HCT116 (cell line): ENCODE measurements around the gene PILRA. TPM values are rescaled to one million over a fixed set of nuclear protein-coding genes. Genes with fewer than 3 reads are reported as not detected.

Source experiments
- ATAC-seq: fragments of 200-7000 bp; cut with Tn5 transposase; 2 replicates; pipeline ENCODE4 v1.9.1; 2020; ENCODE audit warnings: mild to moderate bottlenecking, moderate library complexity
- BruUV-seq: library from RNA; stranded (reverse); fragments of 400-500 nt; replicated peaks from 2 replicates; lab custom pipeline; 2021; lab: Mats Ljungman, UMichigan
- CTCF ChIA-PET: fragments of 300-600 bp; sonication (Branson Sonifier 250); formaldehyde crosslinking; loops from one replicate; lab custom pipeline; 2021; ENCODE audit warnings: antibody characterized with exemption; lab: Charles Lee
- POLR2A ChIA-PET: fragments of 300-600, 350-600 bp; sonication (Branson Sonifier 250); formaldehyde crosslinking; loops from one replicate; lab custom pipeline; 2021; ENCODE audit warnings: antibody characterized with exemption; lab: Charles Lee
- RAD21 ChIA-PET, 2 experiments: fragments of 300-600 bp; sonication (Branson Sonifier 250); formaldehyde crosslinking; loops; one replicate each; lab custom pipeline; 2023; ENCODE audit warnings: low total read pairs in 2 of 2; ENCODE audit not compliant: uncharacterized antibody in 2 of 2, unreplicated experiment in 2 of 2, low non-redundant PET in 1 of 2; lab: Charles Lee
- DNase-seq: peaks from one replicate; pipeline ENCODE4 v3.0.0-alpha.2; 2010; ENCODE audit warnings: low read depth, low spot score
- H2AFZ ChIP-seq: fragments of 200-600 bp; shearing (Covaris generic), sonication (generic); 2 replicates; pipeline ENCODE4 v1.6.1; 2017; ENCODE audit warnings: low read depth, mixed run types, mixed read lengths, antibody characterized with exemption, low read length; ENCODE audit not compliant: poor library complexity, severe bottlenecking
- H3K27ac ChIP-seq: 2 replicates; pipeline ENCODE4 v1.5.1; 2012; ENCODE audit warnings: low read depth, low read length
- H3K27me3 ChIP-seq: fragments of 200-600 bp; sonication (generic); 2 replicates; pipeline ENCODE4 v1.6.1; 2016; ENCODE audit warnings: mixed run types, low read length, mixed read lengths; ENCODE audit not compliant: insufficient read depth
- H3K36me3 ChIP-seq, 2 experiments: fragments of 200-500 bp in 1 of 2; fragments of 200-600 bp in 1 of 2; sonication (Bioruptor generic) in 1 of 2; sonication (generic) in 1 of 2; 2 replicates each; pipeline versions ENCODE4 v1.5.1 to v1.6.1; 2014 to 2016; ENCODE audit warnings: low read length in 2 of 2, inconsistent platforms in 1 of 2, mixed read lengths in 1 of 2, mixed run types in 1 of 2; ENCODE audit not compliant: insufficient read depth in 2 of 2, control insufficient read depth in 1 of 2
- H3K4me1 ChIP-seq, 2 experiments: fragments of 200-600 bp in 1 of 2; sonication (generic) in 1 of 2; 2 replicates each; pipeline versions ENCODE4 v1.5.1 to v1.6.1; 2012 to 2017; ENCODE audit warnings: low read length in 2 of 2, inconsistent platforms in 1 of 2, mild to moderate bottlenecking in 1 of 2, mixed read lengths in 1 of 2, mixed run types in 1 of 2, moderate library complexity in 1 of 2; ENCODE audit not compliant: insufficient read depth in 2 of 2, control insufficient read depth in 1 of 2
- H3K4me2 ChIP-seq: fragments of 200-600 bp; sonication (generic); 2 replicates; pipeline ENCODE4 v1.6.1; 2017; ENCODE audit warnings: mixed run types, low read length, mixed read lengths
- H3K4me3 ChIP-seq, 2 experiments: fragments of 200-600 bp in 1 of 2; sonication (generic) in 1 of 2; replicated peaks in 1 of 2; 2 replicates each; pipeline ENCODE4 v1.5.1; 2011 to 2016; ENCODE audit warnings: low read length in 2 of 2, control low read depth in 1 of 2, low read depth in 1 of 2, mild to moderate bottlenecking in 1 of 2, mixed read lengths in 1 of 2, mixed run types in 1 of 2
- H3K79me2 ChIP-seq: fragments of 200-600 bp; sonication (generic); 2 replicates; pipeline ENCODE4 v1.6.1; 2017; ENCODE audit warnings: mild to moderate bottlenecking, mixed run types, low read length, moderate library complexity, mixed read lengths; ENCODE audit not compliant: insufficient read depth
- H3K9ac ChIP-seq: fragments of 200-600 bp; sonication (generic); 2 replicates; pipeline ENCODE4 v1.6.1; 2016; ENCODE audit warnings: low read length, mixed read lengths
- H3K9me2 ChIP-seq: fragments of 200-600 bp; sonication (generic), shearing (Covaris generic); 2 replicates; pipeline ENCODE4 v1.6.1; 2017; ENCODE audit warnings: mixed run types, mild to moderate bottlenecking, moderate library complexity; ENCODE audit not compliant: insufficient read depth
- H3K9me3 ChIP-seq, 2 experiments: fragments of 200-500 bp in 1 of 2; fragments of 200-600 bp in 1 of 2; sonication (Bioruptor generic) in 1 of 2; sonication (generic) in 1 of 2; 2 replicates each; pipeline ENCODE4 v1.6.1; 2014 to 2017; ENCODE audit warnings: low read length in 2 of 2, mixed read lengths in 2 of 2, inconsistent platforms in 1 of 2, low read depth in 1 of 2, mild to moderate bottlenecking in 1 of 2, mixed run types in 1 of 2, moderate library complexity in 1 of 2; ENCODE audit not compliant: control insufficient read depth in 1 of 2, insufficient read depth in 1 of 2
- H4K20me1 ChIP-seq: fragments of 200-600 bp; sonication (generic), shearing (Covaris generic); 2 replicates; pipeline ENCODE4 v1.6.1; 2017; ENCODE audit warnings: mixed run types, mild to moderate bottlenecking, moderate library complexity; ENCODE audit not compliant: insufficient read depth
- ATF3 ChIP-seq: IDR thresholded peaks from 2 replicates; pipeline ENCODE4 v1.6.1; 2012
- CTCF ChIP-seq, 3 experiments: fragments of 200-600 bp in 1 of 3; sonication (generic) in 1 of 3; IDR thresholded peaks in 2 of 3; conservative IDR thresholded peaks in 1 of 3; 2 replicates each; pipeline ENCODE4 v1.5.1; 2012 to 2017; ENCODE audit warnings: low read depth in 2 of 3, low read length in 2 of 3, antibody characterized with exemption in 1 of 3, borderline replicate concordance in 1 of 3, control low read depth in 1 of 3, mild to moderate bottlenecking in 1 of 3, mixed read lengths in 1 of 3, mixed run types in 1 of 3, moderate library complexity in 1 of 3; ENCODE audit not compliant: insufficient read depth in 1 of 3
- ELF1 ChIP-seq: IDR thresholded peaks from 2 replicates; pipeline ENCODE4 v1.6.1; 2012; ENCODE audit warnings: low read depth, borderline replicate concordance
- JUND ChIP-seq: IDR thresholded peaks from 2 replicates; pipeline ENCODE4 v1.6.1; 2012
- POLR2A ChIP-seq: IDR thresholded peaks from 2 replicates; pipeline ENCODE4 v1.7.0; 2011; ENCODE audit warnings: borderline replicate concordance; ENCODE audit not compliant: insufficient read depth, insufficient read length; ENCODE audit errors: extremely low read depth
- POLR2AphosphoS5 ChIP-seq: IDR thresholded peaks from 2 replicates; pipeline ENCODE4 v1.6.1; 2011; ENCODE audit warnings: mild to moderate bottlenecking, low read depth, low read length, moderate library complexity
- TCF7L2 ChIP-seq: IDR thresholded peaks from 2 replicates; pipeline ENCODE4 v1.7.0; 2011; ENCODE audit warnings: borderline replicate concordance, inconsistent platforms; ENCODE audit not compliant: insufficient read depth, insufficient read length; ENCODE audit errors: extremely low read depth
- YY1 ChIP-seq: IDR thresholded peaks from 2 replicates; pipeline ENCODE4 v1.6.1; 2011; ENCODE audit warnings: low read length, low read depth, moderate library complexity, mild to moderate bottlenecking; ENCODE audit not compliant: insufficient replicate concordance; ENCODE audit errors: extremely low read depth
- ZFX ChIP-seq: fragments of 450-650 bp; IDR thresholded peaks from 2 replicates; pipeline ENCODE4 v1.6.1; 2017
- intact Hi-C: fragments of 100-400 bp; cut with micrococcal nuclease; formaldehyde crosslinking; loops from 2 replicates; pipeline ENCODE4 v1.10.0; 2022
- total RNA-seq: library from RNA; stranded (reverse); gene quantifications from one replicate; pipeline ENCODE4 v1.2.1, GENCODE V29; 2021; ENCODE audit not compliant: unreplicated experiment
- TF ChIP-seq, protein P1 (sequence below): IDR thresholded peaks from 2 replicates; pipeline ENCODE4 v1.6.1; 2011; ENCODE audit warnings: mild to moderate bottlenecking, low read length, moderate library complexity; ENCODE audit not compliant: insufficient replicate concordance; ENCODE audit errors: extremely low read depth

Gene PILRA
- total RNA-seq, 1 experiment from 2014 or later, result 1.8 TPM

DNA sequence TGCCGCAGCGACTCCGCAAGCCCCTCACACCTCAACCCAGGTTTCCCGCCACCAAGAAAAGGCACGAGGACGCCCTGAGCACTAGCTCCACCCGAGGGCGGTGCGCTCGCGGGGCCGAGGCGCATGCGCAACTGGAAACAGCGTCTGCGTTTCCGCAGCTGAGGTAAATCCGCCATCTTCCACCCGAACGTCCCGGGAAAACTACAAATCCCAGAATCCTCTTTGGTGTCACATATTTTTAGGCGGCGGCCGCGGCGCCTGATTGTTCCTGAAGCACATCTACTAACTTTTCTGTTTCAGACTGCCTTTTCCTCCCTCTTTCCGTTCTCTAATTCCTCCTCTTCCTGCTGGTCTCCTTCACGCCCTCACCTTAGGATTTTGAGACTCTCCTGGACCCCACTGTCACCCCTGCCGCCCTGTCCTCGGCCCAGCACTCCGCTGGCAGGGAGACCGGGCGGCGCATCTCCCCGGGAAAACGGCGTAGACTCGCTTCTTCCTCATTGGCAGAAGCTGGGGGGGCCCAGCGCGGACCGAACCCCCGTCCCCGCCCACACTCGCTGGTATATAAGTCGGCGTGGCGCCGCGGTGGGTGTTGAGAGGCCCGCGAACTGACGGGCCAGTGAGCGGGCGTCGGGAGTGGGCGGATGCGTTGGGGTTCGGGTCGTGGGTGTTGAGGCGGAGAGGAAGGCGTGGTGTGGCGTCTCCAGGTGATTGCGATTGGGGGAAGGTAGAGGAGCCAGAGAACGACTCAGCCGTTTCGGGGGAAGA is 55.1 kb downstream of the PILRA start, which contains the start of gene ZCWPW1:
TSS of gene ZCWPW1 (minus strand) at position 505 of the 768 bp plus-strand sequence. CDS start 8,054 bp downstream, outside the sequence.
- ChIA-PET POLR2A (interaction anchor here (0.7 to 2.5 kb wide), 28 partner anchors 8 to 447 kb away, joined by 3 to 15 read pairs (median 4); partner anchors contain the start of genes AGFG2, AP4M1, FBXO24 and LAMTOR4), CTCF (interaction anchor here (0.7 to 2.6 kb wide), 6 partner anchors 20 to 277 kb away, joined by 3 to 12 read pairs (median 4); partner anchors contain the start of genes POP7 and TSC22D4), RAD21 (interaction anchor here in 1 of 2 experiments (1.0 kb wide), 1 partner anchor 295 kb away, joined by 3 read pairs; no protein-coding TSS in a partner anchor)
- DNase-seq (peak; percentile 97), ATAC-seq (peak; percentile 65)
- peak within 1 kb of the TSS; percentile 89 for H3K9ac ChIP-seq
- TF ChIP-seq POLR2A (peak; percentile 99), POLR2AphosphoS5 (peak; percentile 99), YY1 (peak; percentile 92), ATF3 (no peak), TCF7L2 (peak; percentile 8), ELF1 (no peak), JUND (no peak), CTCF (IDR thresholded peaks at IDR 0.05 in 2 of 3, conservative IDR thresholded peaks at IDR 0.05 in 1 of 3; ENCODE audit: borderline replicate concordance in 1 of 3, insufficient read depth in 1 of 3, low read depth in 2 of 3, low read length in 2 of 3) (no peak), ZFX (peak; percentile 78)
- TF ChIP-seq, protein P1, sequence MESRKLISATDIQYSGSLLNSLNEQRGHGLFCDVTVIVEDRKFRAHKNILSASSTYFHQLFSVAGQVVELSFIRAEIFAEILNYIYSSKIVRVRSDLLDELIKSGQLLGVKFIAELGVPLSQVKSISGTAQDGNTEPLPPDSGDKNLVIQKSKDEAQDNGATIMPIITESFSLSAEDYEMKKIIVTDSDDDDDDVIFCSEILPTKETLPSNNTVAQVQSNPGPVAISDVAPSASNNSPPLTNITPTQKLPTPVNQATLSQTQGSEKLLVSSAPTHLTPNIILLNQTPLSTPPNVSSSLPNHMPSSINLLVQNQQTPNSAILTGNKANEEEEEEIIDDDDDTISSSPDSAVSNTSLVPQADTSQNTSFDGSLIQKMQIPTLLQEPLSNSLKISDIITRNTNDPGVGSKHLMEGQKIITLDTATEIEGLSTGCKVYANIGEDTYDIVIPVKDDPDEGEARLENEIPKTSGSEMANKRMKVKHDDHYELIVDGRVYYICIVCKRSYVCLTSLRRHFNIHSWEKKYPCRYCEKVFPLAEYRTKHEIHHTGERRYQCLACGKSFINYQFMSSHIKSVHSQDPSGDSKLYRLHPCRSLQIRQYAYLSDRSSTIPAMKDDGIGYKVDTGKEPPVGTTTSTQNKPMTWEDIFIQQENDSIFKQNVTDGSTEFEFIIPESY, result peak; percentile 8
- intact Hi-C loops, result no loop called here
- H3K4me1 ChIP-seq, result peaks cover 0 to 45% of the 10 kb centered on the region in 2 experiments
- H3K9me2 ChIP-seq, result no peaks in the 10 kb centered on the region
- H3K9me3 ChIP-seq, result no peaks in the 10 kb centered on the region
- H2AFZ ChIP-seq, result no peak within 1 kb of the TSS
- H3K4me3 ChIP-seq, result peak within 1 kb of the TSS; percentile 82 to 85
- BruUV-seq, result TSS peak; percentile 39
- no peaks in the 10 kb centered on the region for H3K27me3 ChIP-seq
- H3K4me2 ChIP-seq, result peak within 1 kb of the TSS; percentile 89
- H4K20me1 ChIP-seq, result no peaks in the 10 kb centered on the region
- peak within 1 kb of the TSS; percentile 99 for H3K27ac ChIP-seq
- peaks cover 0 to 23% of the 10 kb centered on the region in 2 experiments; a peak in 1 of 4 replicates for H3K36me3 ChIP-seq
- peaks cover 38% of the 10 kb centered on the region for H3K79me2 ChIP-seq
